H1 (cell line): ENCODE measurements around the gene FSTL4. TPM values are rescaled to one million over a fixed set of nuclear protein-coding genes. Genes with fewer than 3 reads are reported as not detected.

ENCODE experiments used
- ATF3 ChIP-seq: IDR thresholded peaks from 2 replicates; pipeline ENCODE4 v1.6.1; 2011; ENCODE audit warnings: low read depth, mild to moderate bottlenecking, low read length; ENCODE audit not compliant: insufficient read depth
- CBX5 ChIP-seq: fragments of 300-800, 300-1000 bp; sonication (generic); IDR thresholded peaks from 2 replicates; pipeline ENCODE4 v1.7.1; 2016; ENCODE audit warnings: antibody characterized with exemption, low read length, low read depth
- GABPA ChIP-seq: IDR thresholded peaks from 2 replicates; pipeline ENCODE4 v1.6.1; 2011; ENCODE audit warnings: mild to moderate bottlenecking, low read length, moderate library complexity, borderline replicate concordance; ENCODE audit not compliant: insufficient read depth
- NRF1 ChIP-seq: IDR thresholded peaks from 2 replicates; pipeline ENCODE4 v1.6.1; 2011; ENCODE audit warnings: mild to moderate bottlenecking, low read depth, low read length, improper control_type of control experiment
- SRF ChIP-seq: IDR thresholded peaks from 2 replicates; pipeline ENCODE4 v1.6.1; 2011; ENCODE audit warnings: mild to moderate bottlenecking, low read depth, low read length, moderate library complexity
- polyA plus RNA-seq, 7 experiments: library from polyadenylated mRNA; depleted of rRNA in 3 of 7; stranded (reverse) in 5 of 7; unstranded in 2 of 7; fragments of >200 nt in 5 of 7; fragments of 200-250 nt in 2 of 7; gene quantifications; 1 replicate in 5 of 7; 2 replicates in 1 of 7; 4 replicates in 1 of 7; pipeline versions ENCODE4 v1.2.1 to v1.2.3, GENCODE V29; 2011 to 2013; ENCODE audit warnings: missing spikeins in 2 of 7, mixed read lengths in 2 of 7
- total RNA-seq: library from RNA; stranded (reverse); fragmentation: NEBNext Ultra II Directional; extraction: Animal tissue kit (Norgen Biotek cat#: 25700); gene quantifications from 2 replicates; pipeline ENCODE4 v1.2.1, GENCODE V29; 2021

FSTL4 gene
- total and polyA plus RNA-seq, 2 of the 8 experiments (the other 6 are each of a cell fraction or from before 2014, with no cell fraction given): 3.1 to 4.1 TPM

- no peak for TF ChIP-seq SRF
- no peak for TF ChIP-seq CBX5
- no peak for TF ChIP-seq NRF1
- TF ChIP-seq ATF3: no peak
- no peak for TF ChIP-seq GABPA
These were observed 85.0 kb downstream of the FSTL4 start (continued) for GRCh38 chr5:133527311-133527710.
